Astrocyte (in vitro differentiated cells and primary cell): Measurements from ENCODE around the gene PXK.

Source experiments
- EZH2 ChIP-seq: IDR thresholded peaks from 2 replicates; pipeline ENCODE4 v1.6.1; 2012; ENCODE audit warnings: mild to moderate bottlenecking, low read length, inconsistent platforms; ENCODE audit not compliant: insufficient read depth
- TF ChIP-seq, protein P1 (sequence below): IDR thresholded peaks from 2 replicates; pipeline ENCODE4 v1.5.1; 2011; ENCODE audit warnings: low read depth, mild to moderate bottlenecking, inconsistent platforms, low read length, moderate library complexity; ENCODE audit not compliant: insufficient read depth

DNA sequence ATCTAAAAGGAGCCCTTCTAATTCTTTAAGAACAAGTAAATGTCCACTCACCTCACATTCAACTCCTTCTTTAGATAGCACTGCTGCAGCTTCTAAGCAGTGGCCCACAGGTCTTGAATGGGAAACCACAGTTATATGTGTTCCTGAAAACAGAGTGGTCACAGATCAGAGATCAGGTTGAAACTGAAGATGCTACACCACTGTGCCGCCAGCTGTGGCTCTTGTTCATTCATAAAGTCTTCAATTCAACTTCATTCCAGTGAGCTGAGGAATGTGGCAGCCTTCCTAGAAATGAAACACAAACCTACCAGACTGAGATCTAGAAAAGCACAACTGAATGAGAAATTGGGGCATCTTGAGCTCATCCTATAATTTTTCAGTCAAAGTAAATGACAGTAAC is 97.0 kb downstream of the PXK start:
- TF ChIP-seq, protein P1, sequence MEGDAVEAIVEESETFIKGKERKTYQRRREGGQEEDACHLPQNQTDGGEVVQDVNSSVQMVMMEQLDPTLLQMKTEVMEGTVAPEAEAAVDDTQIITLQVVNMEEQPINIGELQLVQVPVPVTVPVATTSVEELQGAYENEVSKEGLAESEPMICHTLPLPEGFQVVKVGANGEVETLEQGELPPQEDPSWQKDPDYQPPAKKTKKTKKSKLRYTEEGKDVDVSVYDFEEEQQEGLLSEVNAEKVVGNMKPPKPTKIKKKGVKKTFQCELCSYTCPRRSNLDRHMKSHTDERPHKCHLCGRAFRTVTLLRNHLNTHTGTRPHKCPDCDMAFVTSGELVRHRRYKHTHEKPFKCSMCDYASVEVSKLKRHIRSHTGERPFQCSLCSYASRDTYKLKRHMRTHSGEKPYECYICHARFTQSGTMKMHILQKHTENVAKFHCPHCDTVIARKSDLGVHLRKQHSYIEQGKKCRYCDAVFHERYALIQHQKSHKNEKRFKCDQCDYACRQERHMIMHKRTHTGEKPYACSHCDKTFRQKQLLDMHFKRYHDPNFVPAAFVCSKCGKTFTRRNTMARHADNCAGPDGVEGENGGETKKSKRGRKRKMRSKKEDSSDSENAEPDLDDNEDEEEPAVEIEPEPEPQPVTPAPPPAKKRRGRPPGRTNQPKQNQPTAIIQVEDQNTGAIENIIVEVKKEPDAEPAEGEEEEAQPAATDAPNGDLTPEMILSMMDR: no peak
- no peak for TF ChIP-seq EZH2
